NCI-H446 treated with DMSO at 0.1 percent for 48 hours (cell line): ENCODE results near the gene RTL1.

Experiments
- DNase-seq: peaks from one replicate; lab custom pipeline; 2025; lab: John Stamatoyannopoulos, UW

RTL1 gene

GRCh38 chr14:100851586-100851916, 52.0 kb downstream of the RTL1 start:
- no peak for DNase-seq

GRCh38 chr14:100850841-100851585, 52.5 kb downstream of the RTL1 start:
- DNase-seq: no peak

GRCh38 chr14:100849115-100849781, 54.3 kb downstream of the RTL1 start:
- DNase-seq: no peak

GRCh38 chr14:100846309-100846859, 57.1 kb downstream of the RTL1 start:
- DNase-seq: no peak

GRCh38 chr14:100845341-100845740, 58.2 kb downstream of the RTL1 start:
- no peak for DNase-seq

GRCh38 chr14:100844846-100845245, 58.7 kb downstream of the RTL1 start:
- no peak for DNase-seq

GRCh38 chr14:100844421-100844820, 59.1 kb downstream of the RTL1 start:
- DNase-seq: no peak

GRCh38 chr14:100844082-100844408, 59.5 kb downstream of the RTL1 start:
- no peak for DNase-seq

GRCh38 chr14:100842799-100843198, 60.7 kb downstream of the RTL1 start:
- no peak for DNase-seq

- no peak for DNase-seq
These were observed 61.6 kb downstream of the RTL1 start for GRCh38 chr14:100841761-100842403.

- DNase-seq: no peak
These were observed 62.3 kb downstream of the RTL1 start for GRCh38 chr14:100841066-100841760.

- no peak for DNase-seq
These were observed 63.0 kb downstream of the RTL1 start for GRCh38 chr14:100840286-100841065.

GRCh38 chr14:100839681-100840111, 63.8 kb downstream of the RTL1 start:
- DNase-seq: no peak

- no peak for DNase-seq
These were observed 64.3 kb downstream of the RTL1 start for GRCh38 chr14:100839315-100839585.

GRCh38 chr14:100838493-100839314, 64.8 kb downstream of the RTL1 start:
- no peak for DNase-seq

- no peak for DNase-seq
These were observed 65.6 kb downstream of the RTL1 start for GRCh38 chr14:100837805-100838350.

- DNase-seq: no peak
These were observed 66.3 kb downstream of the RTL1 start for GRCh38 chr14:100836941-100837804.

GRCh38 chr14:100836311-100836805, 67.2 kb downstream of the RTL1 start:
- no peak for DNase-seq

GRCh38 chr14:100835548-100836310, 67.8 kb downstream of the RTL1 start:
- DNase-seq: no peak
